Hematopoietic multipotent progenitor cell (in vitro differentiated cells): ENCODE measurements around the gene NMRAL1. TPM values are rescaled to one million over a fixed set of nuclear protein-coding genes. Genes with fewer than 3 reads are reported as not detected.
A peak's percentile ranks its signal among the peaks of the same experiment; 100 is the strongest.

Experiments used
- DNase-seq, 3 donors: peaks; one replicate each; pipeline ENCODE4 v3.0.0-alpha.2; 2011 to 2015; ENCODE audit warnings: low read depth in 2 of 3, low spot score in 2 of 3
- total RNA-seq: library from RNA; depleted of rRNA; stranded (reverse); fragments of >200 nt; gene quantifications from one replicate; pipeline ENCODE4 v1.2.3, GENCODE V29; 2012

Gene NMRAL1
- total RNA-seq, 1 donor: 112 TPM

DNA sequence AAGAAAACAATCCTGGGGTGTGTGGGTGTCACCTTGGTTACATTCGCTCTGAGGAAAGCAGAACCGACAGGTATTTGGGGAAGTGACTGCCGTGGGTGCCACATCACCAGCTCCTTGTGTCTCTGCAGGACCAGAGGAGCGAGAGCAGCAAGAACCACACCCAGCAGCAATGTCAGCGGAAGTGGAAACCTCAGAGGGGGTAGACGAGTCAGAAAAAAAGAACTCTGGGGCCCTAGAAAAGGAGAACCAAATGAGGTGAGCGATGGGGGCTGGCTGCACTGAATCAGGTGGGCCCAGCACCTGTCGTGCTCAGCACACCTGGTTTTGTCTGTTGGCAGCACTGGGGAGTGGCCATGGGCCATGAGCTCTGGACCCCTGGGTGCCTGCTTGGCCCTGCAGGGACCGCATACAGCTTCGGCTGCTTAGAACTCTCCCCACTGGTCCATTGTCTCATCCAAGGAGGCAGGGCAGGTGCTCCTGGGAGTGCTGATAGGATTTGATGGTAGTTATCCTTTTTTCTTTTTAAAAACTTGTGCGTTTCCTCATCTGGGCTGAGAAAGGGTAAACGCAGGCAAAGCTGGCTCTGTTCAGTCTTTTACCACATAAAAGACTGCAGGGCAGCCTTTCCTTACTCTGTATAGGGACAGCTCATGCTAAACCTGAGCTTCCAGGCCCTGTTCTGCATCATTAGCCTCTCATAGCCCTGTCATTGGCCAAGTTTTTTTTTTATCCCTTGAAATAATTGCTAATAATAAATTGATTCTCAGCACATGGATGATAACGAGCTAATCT is 31.1 kb upstream of the NMRAL1 start:
- peak; percentile 54 to 94 (median 84) for DNase-seq

DNA sequence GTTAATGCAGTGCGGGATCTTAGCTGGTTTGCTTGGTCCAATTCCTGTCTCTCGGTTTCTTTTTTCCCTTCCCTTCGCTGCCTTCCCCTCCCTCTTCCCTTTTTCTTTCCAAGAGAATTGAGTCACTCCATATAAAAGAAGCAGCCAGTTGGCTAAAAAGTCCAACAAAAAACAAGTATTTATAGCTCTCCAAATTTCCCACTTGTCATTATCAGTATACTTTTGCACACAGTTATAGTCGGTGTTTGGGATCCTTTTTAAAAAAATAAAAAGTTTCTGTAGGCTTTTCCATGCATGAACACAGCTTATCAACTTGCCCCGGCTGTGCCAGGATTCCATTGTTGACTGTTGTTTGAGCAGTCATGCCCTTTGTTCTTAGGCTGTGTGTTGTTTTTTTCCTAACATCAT is 26.6 kb upstream of the NMRAL1 start:
- no peak for DNase-seq

DNA sequence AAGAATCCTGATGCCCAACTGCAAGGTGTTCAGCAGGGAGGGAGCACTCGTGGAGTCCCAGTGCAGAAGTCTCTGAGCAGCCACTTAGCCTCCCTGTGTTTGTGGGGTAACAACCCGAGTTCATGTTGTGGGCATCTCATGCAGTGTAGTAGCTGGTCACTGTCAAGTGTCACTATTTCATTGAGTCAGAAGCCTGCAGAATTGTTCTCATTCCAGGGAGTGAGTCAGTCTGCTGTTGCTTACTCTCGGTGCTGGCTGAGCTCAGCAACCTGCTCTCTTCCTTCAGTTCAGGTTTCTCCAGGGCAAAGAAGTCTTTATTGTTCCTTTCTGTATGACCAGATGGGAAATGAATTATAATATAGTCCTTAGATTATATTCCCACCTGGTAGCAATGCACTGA is 25.8 kb upstream of the NMRAL1 start:
- no peak for DNase-seq

DNA sequence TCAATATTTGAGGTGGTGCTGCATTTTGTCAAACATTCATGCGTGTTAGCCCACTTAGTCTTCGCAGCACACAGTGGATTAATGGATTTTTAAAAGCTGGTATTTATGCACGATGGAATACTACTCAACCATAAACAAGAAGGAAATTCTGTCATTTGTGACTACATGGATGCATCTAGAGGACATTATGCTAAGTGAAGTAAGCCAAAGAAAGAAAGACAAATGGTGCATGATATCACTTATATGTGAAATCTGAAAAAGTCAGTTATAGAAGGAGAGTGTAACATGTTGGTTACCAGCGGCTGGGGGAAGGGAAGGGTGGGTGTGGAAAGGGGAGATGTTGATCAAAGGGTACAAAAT is 24.8 kb upstream of the NMRAL1 start:
- no peak for DNase-seq

DNA sequence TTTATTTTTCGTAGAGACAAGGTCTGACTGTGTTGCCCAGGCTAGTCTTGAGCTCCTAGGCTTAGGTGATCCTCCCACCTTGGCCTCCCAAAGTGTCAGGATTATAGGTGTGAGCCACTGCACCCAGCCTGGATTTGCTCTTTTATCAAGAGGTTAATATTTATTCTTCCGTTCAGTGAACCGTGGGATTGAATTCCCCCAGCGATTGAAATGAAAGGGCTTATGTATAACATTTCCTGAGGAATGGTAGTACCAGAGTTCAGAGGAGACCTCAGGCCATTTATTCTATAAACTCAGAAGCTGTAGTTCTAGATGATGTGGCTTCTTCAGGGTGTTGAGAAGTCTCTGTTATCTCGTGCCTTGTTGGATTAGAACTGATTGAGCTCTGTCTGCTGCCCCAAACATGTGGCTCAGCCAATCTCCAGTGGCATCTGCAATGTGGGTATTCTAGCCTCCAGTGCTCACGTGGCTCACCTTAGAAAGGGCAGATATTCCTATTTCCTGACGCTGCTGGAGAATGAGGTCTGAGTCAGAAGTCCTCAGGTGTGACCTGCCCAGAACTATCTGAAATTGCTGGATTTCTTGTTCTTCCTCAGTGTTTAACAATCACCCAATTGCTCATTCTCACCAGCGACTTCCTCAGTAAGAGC is 24.2 kb upstream of the NMRAL1 start:
- DNase-seq: no peak

DNA sequence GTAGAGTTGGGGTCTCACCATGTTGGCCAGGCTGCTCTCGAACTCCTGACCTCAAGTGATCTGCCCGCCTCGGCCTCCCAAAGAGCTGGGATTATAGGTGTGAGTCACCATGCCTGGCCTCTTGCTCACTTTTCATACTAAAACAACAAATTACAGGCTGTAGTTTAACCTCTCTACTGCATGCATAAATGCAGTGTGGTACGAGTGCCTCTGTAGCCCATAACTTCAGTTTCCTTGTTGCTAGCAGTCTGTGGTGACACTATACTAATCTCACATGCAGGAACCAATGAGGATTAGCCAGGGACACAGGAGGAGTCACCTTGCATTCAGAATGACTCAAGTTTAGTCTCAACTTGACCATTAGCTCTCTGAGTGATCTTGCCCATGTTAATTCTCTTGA is 21.9 kb upstream of the NMRAL1 start:
- DNase-seq: no peak

DNA sequence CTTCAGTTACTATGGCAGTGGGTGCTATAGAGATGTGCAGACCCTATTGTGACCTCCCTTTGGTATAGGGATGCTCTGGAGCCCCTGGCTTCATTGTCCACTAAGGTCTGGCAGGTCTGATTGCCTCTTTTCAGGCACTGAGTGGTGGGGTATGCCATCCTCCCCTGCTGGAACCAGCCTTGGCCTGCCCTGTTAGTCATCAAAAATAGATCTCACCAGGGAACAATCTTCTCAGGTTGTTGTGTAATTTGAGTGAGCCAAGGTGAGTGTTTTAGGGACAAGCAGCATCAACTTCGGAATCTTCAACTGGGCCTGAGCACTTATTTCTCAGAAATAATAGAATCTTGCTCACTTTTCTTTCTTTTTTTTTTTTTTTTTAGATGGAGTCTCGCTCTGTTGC is 21.3 kb upstream of the NMRAL1 start:
- no peak for DNase-seq

DNA sequence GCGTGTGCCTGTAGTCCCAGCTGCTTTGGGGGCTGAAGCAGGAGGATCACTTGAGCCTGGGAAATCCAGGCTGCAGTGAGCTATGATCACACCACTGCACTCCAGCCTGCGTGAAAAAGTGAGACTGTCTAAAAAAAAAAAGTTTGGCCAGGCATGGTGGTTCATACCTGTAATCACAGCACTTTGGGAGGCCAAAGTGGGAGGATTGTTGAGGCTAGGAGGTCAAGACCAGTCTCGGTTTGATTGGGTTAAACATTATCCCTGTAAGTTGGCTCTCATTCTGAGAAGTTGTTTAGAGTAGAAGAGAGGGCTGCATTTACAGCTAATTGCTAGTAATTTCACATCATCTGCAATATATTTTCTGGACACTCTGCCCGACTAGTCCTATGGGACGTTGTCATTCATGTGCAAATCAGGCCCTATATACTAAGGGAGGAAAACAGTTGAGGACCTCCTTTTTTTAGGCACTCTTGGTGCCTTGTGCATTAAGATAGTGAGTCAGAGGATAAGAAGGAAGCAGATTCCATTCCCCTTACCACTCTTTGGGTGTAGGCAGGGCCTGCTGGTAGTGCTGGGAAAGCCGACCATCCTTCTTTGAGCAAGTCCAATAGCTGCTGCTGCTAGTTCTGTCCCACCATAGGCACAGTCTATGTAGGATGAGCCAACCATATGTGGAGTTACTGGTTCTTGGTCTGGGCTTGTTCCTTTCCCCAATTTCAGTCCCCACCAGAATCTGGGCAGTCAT is 20.5 kb upstream of the NMRAL1 start:
- no peak for DNase-seq

DNA sequence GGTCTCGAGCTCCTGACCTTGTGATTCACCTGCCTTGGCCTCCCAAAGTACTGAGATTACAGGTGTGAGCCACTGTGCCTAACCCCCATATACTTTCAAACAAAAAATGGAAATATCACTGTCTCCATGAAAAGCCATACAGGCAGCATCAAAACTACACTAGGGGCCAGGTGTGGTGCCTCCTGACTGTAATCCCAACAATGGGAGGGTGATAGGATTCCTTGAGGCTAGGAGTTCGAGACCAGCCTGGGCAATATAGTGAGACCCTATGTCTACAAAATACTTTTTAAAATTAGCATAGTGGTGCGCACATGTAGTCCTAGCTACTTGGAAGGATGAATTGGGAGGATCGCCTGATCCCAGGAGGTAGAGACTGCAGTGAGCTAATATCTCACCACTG is 17.5 kb upstream of the NMRAL1 start:
- DNase-seq: no peak

DNA sequence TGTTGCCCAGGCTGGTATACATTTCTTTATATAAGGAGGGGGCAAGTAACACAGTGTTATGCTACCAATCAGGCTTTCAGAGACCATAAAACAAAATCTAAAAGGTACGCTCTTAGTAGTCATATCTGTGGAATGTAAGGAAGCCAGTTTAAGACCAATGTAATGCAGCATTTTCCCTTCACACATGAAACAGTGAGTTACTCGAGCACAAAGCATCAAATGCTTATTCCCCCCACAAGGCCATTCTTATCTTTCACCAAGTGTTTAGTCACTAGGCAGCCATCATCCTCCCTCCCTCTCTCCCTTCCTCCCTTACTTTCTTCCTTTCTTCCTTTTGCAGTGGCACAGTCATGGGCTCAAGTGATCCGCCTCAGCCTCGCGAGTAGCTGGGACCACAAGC is 14.6 kb upstream of the NMRAL1 start:
- no peak for DNase-seq

DNA sequence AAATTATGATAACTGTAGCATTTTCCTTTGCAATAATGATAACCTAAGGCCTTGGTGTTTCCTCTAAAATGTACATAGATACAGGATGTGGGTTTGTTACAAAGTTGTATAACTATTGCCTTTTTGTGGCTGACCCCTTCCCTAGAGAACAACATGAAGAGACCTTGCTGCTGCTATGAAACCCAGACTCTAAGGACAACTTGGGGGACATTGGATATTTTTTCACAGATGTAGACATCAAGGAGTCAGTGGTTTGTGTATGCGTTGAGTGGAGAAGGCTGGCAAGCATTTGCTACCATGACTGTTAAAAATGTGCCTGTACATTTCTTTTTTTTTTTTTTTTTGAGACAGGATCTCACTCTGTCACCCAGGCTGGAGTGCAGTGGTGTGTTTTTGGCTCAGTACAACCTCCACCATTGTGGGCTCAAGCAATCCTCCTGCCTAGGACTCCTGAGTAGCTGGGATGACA is 14.1 kb upstream of the NMRAL1 start:
- DNase-seq: peak in 1 of 3 donors; percentile 13

DNA sequence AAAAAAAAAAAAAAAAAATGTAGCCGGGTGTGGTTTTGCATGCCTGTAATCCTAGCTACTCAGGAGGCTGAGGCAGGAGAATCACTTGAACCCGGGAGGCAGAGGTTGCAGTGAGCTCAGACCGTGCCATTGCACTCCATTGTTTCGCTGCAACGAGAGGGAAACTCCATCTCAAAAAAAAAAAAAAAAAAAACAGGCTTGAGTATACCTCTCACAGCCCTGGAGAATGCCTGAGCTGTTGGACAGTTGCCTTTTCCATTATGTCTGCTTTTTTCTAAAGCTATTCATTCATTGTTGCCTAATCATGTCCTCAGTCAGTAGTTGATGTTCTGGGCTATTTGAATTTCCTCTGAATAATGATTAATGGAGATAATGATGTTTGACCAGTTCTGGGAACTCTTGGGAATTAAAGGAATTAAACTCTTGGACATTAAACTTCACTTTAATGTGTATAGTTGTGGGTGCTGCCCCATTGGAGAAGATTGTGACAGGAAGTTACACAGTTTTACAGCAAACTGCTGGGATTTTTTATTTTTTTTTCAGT is 13.6 kb upstream of the NMRAL1 start:
- DNase-seq: no peak

DNA sequence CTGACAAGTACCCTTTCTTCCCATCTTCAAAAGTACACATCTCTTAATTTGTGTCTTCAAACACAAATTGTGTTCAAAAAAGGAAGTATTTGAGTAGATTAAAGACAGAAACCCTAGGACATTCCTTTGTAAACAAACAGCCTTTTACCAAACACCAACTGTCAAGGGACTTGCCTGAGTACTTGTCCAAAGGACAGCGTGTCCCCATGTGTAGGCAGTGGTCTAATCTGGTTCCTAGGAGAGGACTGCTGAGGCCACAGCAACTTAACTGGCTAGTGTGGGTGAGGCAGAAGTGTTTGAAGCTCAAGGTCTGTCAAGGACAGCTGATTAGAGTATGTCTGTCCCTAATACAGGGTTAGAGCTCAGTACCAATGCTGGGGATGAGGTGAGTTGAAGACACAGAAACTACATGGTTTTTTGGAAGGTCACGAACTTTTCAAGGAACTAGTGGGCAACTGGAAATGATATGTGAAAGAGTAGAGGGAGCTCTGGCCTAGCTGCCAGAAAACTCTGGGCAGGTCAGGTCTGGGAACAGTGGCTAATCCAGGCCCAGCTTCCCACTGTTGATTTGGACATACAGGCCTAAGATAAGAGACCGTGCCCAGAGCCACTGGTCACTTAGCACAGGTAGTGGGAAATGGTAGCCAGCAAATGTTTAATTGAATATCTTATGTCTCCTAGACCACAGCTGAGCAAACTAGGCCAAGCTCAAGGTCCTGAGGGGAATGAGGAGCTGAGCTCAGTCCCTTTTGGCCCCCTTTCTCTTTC is 11.9 kb upstream of the NMRAL1 start:
- DNase-seq: no peak

DNA sequence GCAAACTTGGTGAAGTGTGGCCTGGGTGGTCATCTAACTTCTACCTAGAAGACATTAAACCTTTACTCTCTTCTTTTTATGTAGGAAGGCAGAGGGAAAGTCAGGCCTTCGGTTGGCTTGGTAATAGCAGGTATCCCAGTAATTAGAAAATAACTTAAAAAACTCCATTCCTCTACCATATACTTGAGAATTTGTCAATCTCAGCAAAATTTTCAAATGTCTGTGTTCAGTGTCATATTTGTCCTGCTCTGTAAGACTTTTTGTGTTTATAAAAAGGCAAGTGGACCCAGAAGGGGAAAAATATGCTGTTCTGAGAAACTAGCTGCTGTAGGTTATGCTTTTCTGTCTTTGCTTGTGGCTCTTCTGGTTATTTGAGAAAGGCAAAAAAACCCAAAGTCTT is 7.5 kb upstream of the NMRAL1 start:
- DNase-seq: no peak

DNA sequence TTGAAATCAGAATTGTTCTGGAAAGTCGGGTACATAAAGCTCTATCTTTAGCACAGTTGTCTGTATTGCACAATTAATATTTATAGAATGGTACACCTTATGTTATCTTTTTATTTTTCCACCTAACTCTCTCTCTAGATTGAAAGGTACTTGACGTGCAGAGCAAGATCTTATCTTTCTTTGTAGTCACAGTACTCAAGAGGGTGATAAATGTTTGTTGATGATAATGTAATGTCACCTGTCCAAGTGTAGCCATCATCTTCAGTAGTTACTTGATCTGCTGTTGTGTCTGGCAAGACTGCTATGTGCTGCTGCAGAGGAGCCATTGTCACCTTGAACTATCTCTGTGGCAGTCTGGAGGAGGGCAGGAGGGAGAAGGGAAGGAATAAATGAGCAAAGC is 7.1 kb upstream of the NMRAL1 start:
- no peak for DNase-seq

DNA sequence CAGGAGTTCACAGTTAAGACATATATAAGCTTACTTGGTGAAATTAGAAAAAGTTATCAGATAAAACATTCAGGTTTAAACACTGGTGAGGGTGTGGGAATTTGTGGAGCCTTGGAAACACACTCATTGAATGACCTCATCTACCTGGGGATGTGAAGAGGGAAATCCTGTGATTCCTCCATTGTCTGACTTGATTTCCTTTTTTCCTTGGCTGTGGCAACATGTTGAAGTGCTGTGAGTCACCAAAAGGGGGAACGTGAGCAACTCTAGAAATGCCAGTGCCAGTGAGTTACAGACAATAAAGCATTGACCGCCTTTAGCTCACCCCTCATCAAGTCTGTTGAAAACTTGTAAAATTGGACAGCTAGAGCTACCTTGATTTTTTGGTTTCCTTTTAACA is 3.5 kb upstream of the NMRAL1 start:
- DNase-seq: peak in 2 of 3 donors; percentile 15 to 23

DNA sequence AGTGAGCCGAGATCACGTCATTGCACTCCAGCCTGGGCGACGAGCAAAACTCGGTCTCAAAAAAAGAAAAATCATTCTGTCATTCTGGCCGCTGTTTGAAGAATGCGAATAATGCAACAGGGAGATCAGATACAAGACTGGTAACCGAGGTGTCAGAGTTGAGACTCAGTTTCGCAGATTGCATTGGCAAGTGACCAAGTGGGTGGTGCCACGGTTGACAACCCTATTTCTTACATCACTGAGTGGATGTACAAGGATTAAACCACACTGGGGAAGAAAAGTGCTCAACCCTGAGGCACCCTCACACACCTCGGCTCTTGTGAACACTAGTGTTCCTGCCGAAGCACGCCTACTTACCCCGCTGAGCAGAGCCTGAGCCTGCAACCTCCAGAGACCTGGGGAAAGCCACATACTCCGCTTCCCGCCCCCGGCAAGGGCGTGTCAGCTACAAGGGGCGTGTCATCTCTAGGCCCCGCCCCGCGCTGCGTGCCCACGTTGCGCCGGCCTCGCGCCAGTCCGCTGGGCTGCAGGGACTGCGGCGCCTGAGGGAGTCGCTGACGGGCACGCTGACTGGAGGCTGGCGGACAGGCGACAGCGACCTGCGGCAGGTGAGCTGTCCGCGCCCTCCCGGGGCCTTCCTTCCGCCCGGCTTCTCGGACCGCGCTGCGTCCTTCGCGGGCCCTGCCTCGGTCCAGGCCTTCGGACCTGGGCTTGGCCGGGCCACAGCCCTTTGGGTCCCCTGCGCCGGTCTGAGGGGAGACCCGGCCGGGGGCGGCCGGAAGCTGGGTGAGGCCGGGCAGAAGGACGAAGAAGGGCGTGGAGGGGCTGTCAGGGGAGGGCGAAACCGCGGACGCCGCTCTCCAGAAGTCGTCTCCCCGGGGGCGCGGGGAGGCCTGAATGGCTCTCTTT is 1.7 kb upstream of the NMRAL1 start, which contains the start of gene HMOX2:
Gene HMOX2 (plus strand): TSS at position 519 of the 909 bp plus-strand sequence. CDS start 29,127 bp downstream, outside the sequence.
- peak; percentile 89 to 92 (median 91) for DNase-seq

DNA sequence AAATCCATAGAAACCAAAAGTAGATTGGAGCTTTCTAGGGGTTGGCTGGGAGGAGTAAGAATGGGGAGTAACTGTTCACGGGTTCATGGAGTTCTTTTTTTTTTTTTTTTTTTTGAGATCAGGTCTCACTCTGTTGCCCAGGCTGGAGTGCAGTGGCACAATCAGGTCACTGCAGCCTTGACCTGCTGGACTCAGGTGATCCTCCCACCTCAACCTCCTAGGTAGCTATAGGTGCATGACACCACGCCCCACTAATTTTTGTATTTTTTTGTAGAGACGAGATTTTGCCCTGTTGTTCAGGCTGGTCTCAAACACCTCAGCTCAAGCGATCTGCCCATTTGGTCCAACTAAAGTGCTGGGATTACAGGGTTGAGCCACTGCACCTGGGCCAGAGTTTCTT is 1.5 kb downstream of the NMRAL1 start:
- no peak for DNase-seq

DNA sequence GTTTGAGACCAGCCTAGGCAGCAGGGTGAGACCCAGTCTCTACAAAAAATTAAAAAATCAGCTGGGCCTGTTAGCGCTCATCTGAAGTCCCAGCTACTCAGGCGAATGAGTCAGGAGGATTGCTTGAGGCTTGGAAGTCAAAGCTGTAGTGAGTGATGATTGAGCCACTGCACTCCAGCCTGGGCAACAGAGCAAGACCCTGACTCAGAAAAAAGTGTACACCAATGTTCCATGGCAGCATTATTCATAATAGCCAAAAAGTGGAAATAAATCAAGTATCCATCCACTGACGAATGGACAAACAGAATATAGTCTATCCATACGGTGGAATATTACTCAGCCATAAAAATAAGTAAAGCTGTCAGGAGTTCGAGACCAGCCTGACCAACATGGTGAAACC is 2.6 kb downstream of the NMRAL1 start:
- DNase-seq: no peak
